Caco-2 (cell line): ENCODE measurements around the gene SLIT3. TPM values are rescaled to one million over a fixed set of nuclear protein-coding genes. Genes with fewer than 3 reads are reported as not detected.

Source experiments
- BruUV-seq: library from RNA; stranded (reverse); fragments of 400-500 nt; replicated peaks from 2 replicates; lab custom pipeline; 2021; lab: Mats Ljungman, UMichigan
- CTCF ChIA-PET: fragments of 300-600 bp; sonication (Branson Sonifier 250); formaldehyde crosslinking; loops from one replicate; lab custom pipeline; 2022; ENCODE audit warnings: antibody characterized with exemption; lab: Charles Lee
- POLR2A ChIA-PET: fragments of 300-600 bp; sonication (Branson Sonifier 250); formaldehyde crosslinking; loops from one replicate; lab custom pipeline; 2022; ENCODE audit warnings: antibody characterized with exemption; lab: Charles Lee
- DNase-seq, 2 experiments: peaks; one replicate each; pipeline versions ENCODE4 v3.0.0 to v3.0.0-alpha.2; 2020 to 2022
- H3K27me3 ChIP-seq: replicated peaks from 2 replicates; pipeline ENCODE4 v1.6.0; 2011; ENCODE audit warnings: low read length; ENCODE audit not compliant: control insufficient read depth, insufficient read depth
- H3K36me3 ChIP-seq: 2 replicates; pipeline ENCODE4 v1.5.1; 2011; ENCODE audit warnings: low read length; ENCODE audit not compliant: control insufficient read depth, insufficient read depth
- H3K4me1 ChIP-seq: fragments of 250-450 bp; sonication (Bioruptor Pico); 2 replicates; pipeline ENCODE4 v1.5.1; 2020; ENCODE audit warnings: mild to moderate bottlenecking
- H3K4me3 ChIP-seq: 2 replicates; pipeline ENCODE4 v1.5.1; 2011; ENCODE audit warnings: low read depth, mild to moderate bottlenecking, control low read depth, low read length
- H3K9me3 ChIP-seq: fragments of 250-450 bp; sonication (Bioruptor Pico); 2 replicates; pipeline ENCODE4 v1.5.1; 2020; ENCODE audit warnings: mild to moderate bottlenecking, moderate library complexity
- H3K27ac Mint-ChIP-seq: one replicate; pipeline ENCODE4 v1.8.0; 2022; ENCODE audit warnings: mixed read lengths; ENCODE audit not compliant: unreplicated experiment
- H3K27me3 Mint-ChIP-seq: one replicate; pipeline ENCODE4 v1.8.0; 2022; ENCODE audit warnings: mixed read lengths; ENCODE audit not compliant: insufficient read depth, unreplicated experiment
- H3K36me3 Mint-ChIP-seq: one replicate; pipeline ENCODE4 v1.8.0; 2022; ENCODE audit warnings: mild to moderate bottlenecking, mixed read lengths; ENCODE audit not compliant: insufficient read depth, unreplicated experiment
- H3K4me1 Mint-ChIP-seq: one replicate; pipeline ENCODE4 v1.8.0; 2022; ENCODE audit warnings: low read depth, mixed read lengths; ENCODE audit not compliant: unreplicated experiment
- H3K4me3 Mint-ChIP-seq: one replicate; pipeline ENCODE4 v1.8.0; 2022; ENCODE audit warnings: mild to moderate bottlenecking, moderate library complexity, mixed read lengths; ENCODE audit not compliant: unreplicated experiment
- H3K9me3 Mint-ChIP-seq: one replicate; pipeline ENCODE4 v1.8.0; 2022; ENCODE audit warnings: mixed read lengths; ENCODE audit not compliant: unreplicated experiment
- CTCF ChIP-seq, 2 experiments: fragments of 200-600 bp in 1 of 2; IDR thresholded peaks; 1 replicate in 1 of 2; 2 replicates in 1 of 2; pipeline versions ENCODE4 v1.5.1 to v1.8.0; 2011 to 2022; ENCODE audit warnings: antibody characterized with exemption in 1 of 2, control low read depth in 1 of 2, inconsistent platforms in 1 of 2, low read depth in 1 of 2, low read length in 1 of 2, mild to moderate bottlenecking in 1 of 2, moderate library complexity in 1 of 2; ENCODE audit not compliant: insufficient read depth in 1 of 2, severe bottlenecking in 1 of 2, unreplicated experiment in 1 of 2
- intact Hi-C: fragments of 100-400 bp; cut with micrococcal nuclease; formaldehyde crosslinking; loops from one replicate; pipeline ENCODE4 v1.10.0; 2022; ENCODE audit not compliant: unreplicated experiment
- total RNA-seq: library from RNA; stranded (reverse); gene quantifications from 2 replicates; pipeline ENCODE4 v1.2.3, GENCODE V29; 2022

The SLIT3 gene
- total RNA-seq, 1 experiment from 2014 or later: 2.1 TPM

- Mint-ChIP-seq H3K9me3 (no peaks in the 10 kb centered on the region), H3K36me3 (peaks cover 5% of the 10 kb centered on the region), H3K27ac (no peak overlapping the region), H3K4me1 (peaks cover 16% of the 10 kb centered on the region), H3K27me3 (no peaks in the 10 kb centered on the region), H3K4me3 (no peak overlapping the region)
- no TSS peak for BruUV-seq
- no peaks in the 10 kb centered on the region for H3K36me3 ChIP-seq
- no peaks in the 10 kb centered on the region for H3K27me3 ChIP-seq
- intact Hi-C loops: no loop called here
- POLR2A ChIA-PET: no interaction called here
- no peaks in the 10 kb centered on the region for H3K9me3 ChIP-seq
- no peak for DNase-seq
- H3K4me1 ChIP-seq: peaks cover 6% of the 10 kb centered on the region
- CTCF ChIA-PET: interaction anchor here (0.6 kb wide), 2 partner anchors 15 to 227 kb away, joined by 3 to 4 read pairs; no protein-coding TSS in a partner anchor
- TF ChIP-seq CTCF (IDR thresholded peaks at IDR 0.05; ENCODE audit: insufficient read depth in 1 of 2, low read depth in 1 of 2, low read length in 1 of 2, severe bottlenecking in 1 of 2, unreplicated experiment in 1 of 2): no peak
- no peak overlapping the region for H3K4me3 ChIP-seq
Observed at GRCh38 chr5:168974082-168974481, 326.9 kb downstream of the SLIT3 start.

GRCh38 chr5:168972731-168973130 lies 328.2 kb downstream of the SLIT3 start:
- Histone ChIP-seq H3K36me3 (no peaks in the 10 kb centered on the region), H3K9me3 (no peaks in the 10 kb centered on the region), H3K4me3 (no peak overlapping the region), H3K4me1 (peaks cover 6% of the 10 kb centered on the region), H3K27me3 (no peaks in the 10 kb centered on the region)
- intact Hi-C loops: no loop called here
- DNase-seq: no peak
- Mint-ChIP-seq H3K4me1 (peaks cover 16% of the 10 kb centered on the region), H3K27ac (no peak overlapping the region), H3K27me3 (no peaks in the 10 kb centered on the region), H3K9me3 (peaks cover 9% of the 10 kb centered on the region), H3K4me3 (no peak overlapping the region), H3K36me3 (peaks cover 5% of the 10 kb centered on the region)
- ChIA-PET CTCF (no interaction called here), POLR2A (no interaction called here)
- BruUV-seq: no TSS peak
- no peak for TF ChIP-seq CTCF (IDR thresholded peaks at IDR 0.05; ENCODE audit: insufficient read depth in 1 of 2, low read depth in 1 of 2, low read length in 1 of 2, severe bottlenecking in 1 of 2, unreplicated experiment in 1 of 2)

GRCh38 chr5:168971100-168971499 lies 329.8 kb downstream of the SLIT3 start:
- DNase-seq: no peak
- Histone ChIP-seq H3K27me3 (no peaks in the 10 kb centered on the region), H3K36me3 (no peaks in the 10 kb centered on the region), H3K9me3 (no peaks in the 10 kb centered on the region), H3K4me1 (peaks cover 6% of the 10 kb centered on the region), H3K4me3 (no peak overlapping the region)
- TF ChIP-seq CTCF (IDR thresholded peaks at IDR 0.05; ENCODE audit: insufficient read depth in 1 of 2, low read depth in 1 of 2, low read length in 1 of 2, severe bottlenecking in 1 of 2, unreplicated experiment in 1 of 2): no peak
- intact Hi-C loops: no loop called here
- ChIA-PET POLR2A (no interaction called here), CTCF (no interaction called here)
- Mint-ChIP-seq H3K4me3 (no peak overlapping the region), H3K27ac (no peak overlapping the region), H3K36me3 (peaks cover 5% of the 10 kb centered on the region), H3K27me3 (no peaks in the 10 kb centered on the region), H3K9me3 (peaks cover 10% of the 10 kb centered on the region), H3K4me1 (peaks cover 16% of the 10 kb centered on the region)
- BruUV-seq: no TSS peak
